Peyer's patch (tissue), 4 donors: ENCODE results near the gene MYO7A. TPM values are rescaled to one million over a fixed set of nuclear protein-coding genes. Genes with fewer than 3 reads are reported as not detected.

Source experiments
- DNase-seq, 3 donors: peaks; one replicate each; pipeline ENCODE4 v3.0.0-alpha.2; 2017 to 2019
- H3K27ac ChIP-seq, 4 donors: fragments of 200-600 bp; sonication (generic); one replicate each; pipeline ENCODE4 v1.5.1; 2016 to 2019
- H3K27me3 ChIP-seq, 2 donors: fragments of 200-600 bp; sonication (generic); one replicate each; pipeline ENCODE4 v1.5.1; 2019
- H3K36me3 ChIP-seq, 3 donors: fragments of 200-600 bp; sonication (generic); one replicate each; pipeline ENCODE4 v1.5.1; 2016 to 2019
- H3K4me1 ChIP-seq, 4 donors: fragments of 200-600 bp; sonication (generic); one replicate each; pipeline ENCODE4 v1.5.1; 2016 to 2019
- H3K4me3 ChIP-seq, 4 donors: fragments of 200-600 bp; sonication (generic); 1 replicate in 3 of 4; 2 replicates in 1 of 4; pipeline ENCODE4 v1.5.1; 2016 to 2019; ENCODE audit warnings: mild to moderate bottlenecking in 1 of 4
- H3K9me3 ChIP-seq, 4 donors: fragments of 200-600 bp; sonication (generic); one replicate each; pipeline ENCODE4 v1.5.1; 2016 to 2019; ENCODE audit warnings: mild to moderate bottlenecking in 1 of 4
- POLR2A ChIP-seq, 2 donors: fragments of 450-650 bp; IDR thresholded peaks; one replicate each; pipeline ENCODE4 v1.5.1; 2017; ENCODE audit warnings: antibody characterized with exemption in 2 of 2, mild to moderate bottlenecking in 2 of 2, moderate library complexity in 2 of 2
- total RNA-seq, 4 donors: library from RNA; depleted of rRNA; stranded (reverse); fragments of >200 nt; gene quantifications; one replicate each; pipeline ENCODE4 v1.1.0, GENCODE V29; 2016
- TF ChIP-seq, protein P1 (sequence below), 6 experiments: fragments of 450-650 bp in 4 of 6; fragments of 200-600 bp in 2 of 6; sonication (generic) in 1 of 6; IDR thresholded peaks; one replicate each; pipeline ENCODE4 v1.5.1; 2017 to 2019; ENCODE audit warnings: antibody characterized with exemption in 6 of 6, mild to moderate bottlenecking in 3 of 6, moderate library complexity in 1 of 6

The MYO7A gene
- total RNA-seq, 4 donors from 2014 or later = 6.1 to 15.7 (median 7.1) TPM

DNA sequence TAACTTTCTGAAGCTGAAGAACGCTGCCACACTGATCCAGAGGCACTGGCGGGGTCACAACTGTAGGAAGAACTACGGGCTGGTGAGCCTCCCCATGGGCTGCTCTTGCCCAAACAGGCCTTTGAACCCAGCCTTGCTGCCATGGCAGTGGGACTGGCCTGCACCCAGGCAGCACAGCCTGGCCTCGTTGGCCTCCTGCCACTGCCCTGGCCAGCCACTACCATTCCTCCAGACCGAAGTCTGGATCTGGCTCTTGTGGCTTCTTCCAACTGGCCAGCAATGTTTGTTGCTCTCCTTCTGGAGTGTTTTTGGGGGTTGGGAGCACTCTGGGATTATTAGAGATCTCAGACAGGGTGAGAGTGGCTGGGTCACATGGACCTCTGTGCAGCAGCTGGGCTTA is 51.0 kb downstream of the MYO7A start:
- Histone ChIP-seq H3K4me1 (no peaks in the 10 kb centered on the region), H3K4me3 (no peak overlapping the region), H3K27ac (no peak overlapping the region), H3K27me3 (no peaks in the 10 kb centered on the region), H3K36me3 (no peaks in the 10 kb centered on the region), H3K9me3 (no peaks in the 10 kb centered on the region)
- DNase-seq = no peak
- TF ChIP-seq POLR2A (IDR thresholded peaks at IDR 0.05) = no peak
- TF ChIP-seq, protein P1, sequence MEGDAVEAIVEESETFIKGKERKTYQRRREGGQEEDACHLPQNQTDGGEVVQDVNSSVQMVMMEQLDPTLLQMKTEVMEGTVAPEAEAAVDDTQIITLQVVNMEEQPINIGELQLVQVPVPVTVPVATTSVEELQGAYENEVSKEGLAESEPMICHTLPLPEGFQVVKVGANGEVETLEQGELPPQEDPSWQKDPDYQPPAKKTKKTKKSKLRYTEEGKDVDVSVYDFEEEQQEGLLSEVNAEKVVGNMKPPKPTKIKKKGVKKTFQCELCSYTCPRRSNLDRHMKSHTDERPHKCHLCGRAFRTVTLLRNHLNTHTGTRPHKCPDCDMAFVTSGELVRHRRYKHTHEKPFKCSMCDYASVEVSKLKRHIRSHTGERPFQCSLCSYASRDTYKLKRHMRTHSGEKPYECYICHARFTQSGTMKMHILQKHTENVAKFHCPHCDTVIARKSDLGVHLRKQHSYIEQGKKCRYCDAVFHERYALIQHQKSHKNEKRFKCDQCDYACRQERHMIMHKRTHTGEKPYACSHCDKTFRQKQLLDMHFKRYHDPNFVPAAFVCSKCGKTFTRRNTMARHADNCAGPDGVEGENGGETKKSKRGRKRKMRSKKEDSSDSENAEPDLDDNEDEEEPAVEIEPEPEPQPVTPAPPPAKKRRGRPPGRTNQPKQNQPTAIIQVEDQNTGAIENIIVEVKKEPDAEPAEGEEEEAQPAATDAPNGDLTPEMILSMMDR (IDR thresholded peaks at IDR 0.05) = no peak

DNA sequence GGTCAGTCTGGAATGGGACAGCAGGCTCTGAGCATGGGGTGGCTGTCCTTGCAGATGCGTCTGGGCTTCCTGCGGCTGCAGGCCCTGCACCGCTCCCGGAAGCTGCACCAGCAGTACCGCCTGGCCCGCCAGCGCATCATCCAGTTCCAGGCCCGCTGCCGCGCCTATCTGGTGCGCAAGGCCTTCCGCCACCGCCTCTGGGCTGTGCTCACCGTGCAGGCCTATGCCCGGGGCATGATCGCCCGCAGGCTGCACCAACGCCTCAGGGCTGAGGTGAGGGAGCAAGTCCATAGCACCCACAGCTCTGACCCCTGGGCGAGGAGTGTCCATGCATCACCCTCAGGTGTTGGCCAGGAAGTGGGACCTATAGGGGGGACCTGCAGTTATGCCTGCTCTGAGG is 51.6 kb downstream of the MYO7A start:
- Histone ChIP-seq H3K27me3 (no peaks in the 10 kb centered on the region), H3K4me3 (no peak overlapping the region), H3K4me1 (no peaks in the 10 kb centered on the region), H3K27ac (no peak overlapping the region), H3K36me3 (no peaks in the 10 kb centered on the region), H3K9me3 (no peaks in the 10 kb centered on the region)
- TF ChIP-seq POLR2A (IDR thresholded peaks at IDR 0.05) = no peak
- TF ChIP-seq, protein P1 (IDR thresholded peaks at IDR 0.05) = no peak
- no peak for DNase-seq

DNA sequence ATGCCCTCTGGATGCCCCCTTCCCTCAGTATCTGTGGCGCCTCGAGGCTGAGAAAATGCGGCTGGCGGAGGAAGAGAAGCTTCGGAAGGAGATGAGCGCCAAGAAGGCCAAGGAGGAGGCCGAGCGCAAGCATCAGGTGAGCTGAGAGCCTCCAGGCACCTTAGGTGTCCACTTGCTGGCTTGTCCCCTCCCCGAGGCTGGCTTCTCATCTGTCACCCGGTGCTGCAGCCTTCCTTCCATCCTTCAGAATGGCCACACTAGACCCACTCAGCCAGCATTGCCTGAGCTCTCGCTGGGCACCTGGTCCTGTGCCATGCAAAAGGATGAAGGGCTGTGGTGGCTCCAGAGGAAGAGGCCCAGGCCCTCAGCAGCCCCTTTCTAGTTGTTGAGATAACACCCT is 52.3 kb downstream of the MYO7A start:
- H3K36me3 ChIP-seq = no peaks in the 10 kb centered on the region

DNA sequence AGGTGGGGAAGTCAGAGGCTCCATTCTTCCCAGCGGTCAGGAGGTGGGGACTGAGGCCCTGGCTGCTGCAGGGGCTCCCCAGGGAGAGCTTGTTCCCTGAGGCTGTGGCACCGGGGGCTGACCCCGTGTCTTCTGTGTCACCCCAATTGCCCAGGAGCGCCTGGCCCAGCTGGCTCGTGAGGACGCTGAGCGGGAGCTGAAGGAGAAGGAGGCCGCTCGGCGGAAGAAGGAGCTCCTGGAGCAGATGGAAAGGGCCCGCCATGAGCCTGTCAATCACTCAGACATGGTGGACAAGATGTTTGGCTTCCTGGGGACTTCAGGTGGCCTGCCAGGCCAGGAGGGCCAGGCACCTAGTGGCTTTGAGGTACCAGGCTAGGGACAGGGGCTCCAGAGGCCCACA is 53.2 kb downstream of the MYO7A start:
- Histone ChIP-seq H3K27me3 (no peaks in the 10 kb centered on the region), H3K4me1 (no peaks in the 10 kb centered on the region), H3K27ac (no peak overlapping the region), H3K4me3 (no peak overlapping the region), H3K36me3 (no peaks in the 10 kb centered on the region), H3K9me3 (no peaks in the 10 kb centered on the region)
- DNase-seq = no peak
- no peak for TF ChIP-seq POLR2A (IDR thresholded peaks at IDR 0.05)
- TF ChIP-seq, protein P1 (IDR thresholded peaks at IDR 0.05) = no peak

More for the DNA sequence above, 52.3 kb downstream of the MYO7A start:
- Histone ChIP-seq H3K27me3 (no peaks in the 10 kb centered on the region), H3K9me3 (no peaks in the 10 kb centered on the region), H3K4me3 (no peak overlapping the region), H3K27ac (no peak overlapping the region), H3K4me1 (no peaks in the 10 kb centered on the region)
- TF ChIP-seq, protein P1 (IDR thresholded peaks at IDR 0.05) = no peak
- TF ChIP-seq POLR2A (IDR thresholded peaks at IDR 0.05) = no peak
- no peak for DNase-seq

DNA sequence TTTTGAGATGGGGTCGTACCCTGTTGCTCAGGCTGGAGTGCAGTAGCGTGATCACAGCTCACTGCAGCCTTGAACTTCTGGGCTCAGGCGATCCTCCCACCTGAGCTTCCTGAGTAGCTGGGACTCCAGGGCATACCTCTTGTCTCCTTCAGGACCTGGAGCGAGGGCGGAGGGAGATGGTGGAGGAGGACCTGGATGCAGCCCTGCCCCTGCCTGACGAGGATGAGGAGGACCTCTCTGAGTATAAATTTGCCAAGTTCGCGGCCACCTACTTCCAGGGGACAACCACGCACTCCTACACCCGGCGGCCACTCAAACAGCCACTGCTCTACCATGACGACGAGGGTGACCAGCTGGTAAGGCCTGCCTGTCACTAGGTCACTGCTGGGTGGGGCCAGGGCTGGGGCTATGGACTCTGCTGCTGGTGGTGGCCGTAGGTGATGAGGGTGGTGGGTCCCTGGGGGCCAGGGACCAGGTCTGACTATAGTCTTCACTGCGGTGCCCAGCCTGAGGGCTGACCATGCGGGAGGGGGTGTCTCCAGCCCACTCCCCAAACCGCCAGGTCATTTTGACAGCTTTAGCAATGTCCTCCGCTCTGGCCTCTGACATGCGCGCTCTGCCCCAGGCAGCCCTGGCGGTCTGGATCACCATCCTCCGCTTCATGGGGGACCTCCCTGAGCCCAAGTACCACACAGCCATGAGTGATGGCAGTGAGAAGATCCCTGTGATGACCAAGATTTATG is 53.9 kb downstream of the MYO7A start:
- no peaks in the 10 kb centered on the region for H3K36me3 ChIP-seq
- no peaks in the 10 kb centered on the region for H3K4me1 ChIP-seq
- no peaks in the 10 kb centered on the region for H3K27me3 ChIP-seq
- no peak overlapping the region for H3K4me3 ChIP-seq
- DNase-seq = no peak
- no peaks in the 10 kb centered on the region for H3K9me3 ChIP-seq
- H3K27ac ChIP-seq = no peak overlapping the region
- TF ChIP-seq, protein P1 (IDR thresholded peaks at IDR 0.05) = no peak
- TF ChIP-seq POLR2A (IDR thresholded peaks at IDR 0.05) = no peak
